AML-193 (cell line): Measurements from ENCODE around the gene CLN6.
A peak's percentile ranks its signal among the peaks of the same experiment; 100 is the strongest.

Source experiments
- DNase-seq, 2 experiments: peaks; one replicate each; lab custom pipeline; 2025; lab: John Stamatoyannopoulos, UW

CLN6 gene

DNA sequence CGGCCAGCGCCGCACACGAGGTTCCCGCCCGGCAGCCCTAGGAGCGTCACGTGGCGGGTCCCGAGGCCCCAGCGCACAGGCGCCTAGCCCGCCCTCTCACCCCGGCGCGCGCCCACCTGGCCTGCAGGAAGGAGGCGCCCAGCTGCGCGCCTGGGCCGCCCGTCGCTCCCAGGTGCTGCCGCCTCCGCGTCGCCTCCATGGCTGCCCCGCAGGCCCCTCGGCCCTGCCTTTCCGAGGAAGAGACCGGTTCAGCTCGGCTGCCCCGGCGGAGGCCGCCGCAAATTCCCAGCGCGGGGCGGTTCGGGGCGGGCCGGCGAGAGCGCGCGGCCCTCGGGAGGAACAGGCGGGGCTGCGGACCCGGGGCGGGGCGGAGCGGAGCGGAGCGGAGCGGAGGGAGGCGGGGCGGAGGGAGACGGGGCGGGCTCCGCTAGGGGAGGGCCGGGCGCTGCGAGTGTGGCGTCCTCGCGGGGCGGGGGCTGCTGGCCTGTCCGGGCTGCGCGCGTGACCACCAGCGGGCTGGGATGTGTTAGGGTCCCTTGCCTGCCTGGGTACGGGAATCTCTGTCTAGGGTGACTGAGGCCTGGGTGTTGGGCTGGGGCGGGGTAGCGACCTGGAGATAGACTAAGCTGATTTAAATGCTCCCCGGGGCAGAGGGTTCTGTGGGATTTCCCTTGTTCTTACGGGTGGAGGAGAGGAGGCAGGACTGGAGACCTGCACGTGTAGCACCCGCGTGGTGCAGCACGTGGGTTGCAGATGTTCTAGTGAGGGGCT is at the start of gene CLN6:
CLN6 (minus strand) TSS at position 343 of the 771 bp plus-strand sequence; CDS start at position 199, 144 bp downstream.
- peak; percentile 65 for DNase-seq

DNA sequence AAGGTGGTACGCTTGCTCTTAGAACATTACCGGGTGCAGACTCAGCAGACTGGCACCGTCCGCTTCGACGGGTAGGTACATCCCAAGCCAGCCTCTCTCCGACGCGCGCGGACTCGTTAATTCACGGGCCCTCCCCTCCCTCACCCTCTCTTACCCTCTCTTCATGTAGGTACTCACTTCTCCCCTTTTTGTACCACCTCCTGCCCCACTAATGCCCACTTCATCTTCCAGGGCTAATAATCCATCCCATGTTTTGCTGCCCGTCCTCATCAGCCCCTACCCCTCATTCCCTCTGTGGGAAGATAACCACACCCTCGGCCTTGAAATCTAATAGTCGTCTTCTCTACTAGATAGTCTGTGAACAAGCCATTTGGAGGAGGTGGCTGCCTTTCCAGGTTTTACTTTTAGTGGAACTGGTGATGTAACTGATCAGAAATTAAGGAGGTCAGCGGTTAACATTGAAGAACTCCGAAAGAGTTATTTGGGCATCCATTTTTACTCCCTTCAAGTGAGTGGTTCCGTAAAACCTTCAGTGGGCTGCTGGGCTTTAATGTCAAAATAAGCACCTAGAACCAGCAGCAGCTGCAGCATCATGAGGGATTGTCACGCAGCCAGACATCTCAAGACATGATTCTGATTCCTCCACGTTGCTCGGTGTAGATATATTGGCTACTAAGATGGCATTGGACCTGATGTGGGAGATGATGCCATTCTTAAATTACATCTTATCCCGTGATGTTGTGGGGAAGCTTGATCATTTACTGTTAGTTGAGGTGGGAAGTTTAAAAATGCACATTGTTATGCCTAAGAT is 49.3 kb upstream of the CLN6 start:
- no peak for DNase-seq

DNA sequence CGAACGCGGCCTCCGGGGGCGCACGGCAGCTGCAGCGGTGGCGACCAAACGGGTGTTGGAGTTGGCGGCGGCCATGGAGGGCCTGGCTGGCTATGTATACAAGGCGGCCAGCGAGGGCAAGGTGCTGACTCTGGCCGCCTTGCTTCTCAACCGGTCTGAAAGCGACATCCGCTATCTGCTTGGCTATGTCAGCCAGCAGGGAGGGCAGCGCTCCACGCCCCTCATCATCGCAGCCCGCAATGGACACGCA is 48.7 kb upstream of the CLN6 start:
- DNase-seq: no peak

DNA sequence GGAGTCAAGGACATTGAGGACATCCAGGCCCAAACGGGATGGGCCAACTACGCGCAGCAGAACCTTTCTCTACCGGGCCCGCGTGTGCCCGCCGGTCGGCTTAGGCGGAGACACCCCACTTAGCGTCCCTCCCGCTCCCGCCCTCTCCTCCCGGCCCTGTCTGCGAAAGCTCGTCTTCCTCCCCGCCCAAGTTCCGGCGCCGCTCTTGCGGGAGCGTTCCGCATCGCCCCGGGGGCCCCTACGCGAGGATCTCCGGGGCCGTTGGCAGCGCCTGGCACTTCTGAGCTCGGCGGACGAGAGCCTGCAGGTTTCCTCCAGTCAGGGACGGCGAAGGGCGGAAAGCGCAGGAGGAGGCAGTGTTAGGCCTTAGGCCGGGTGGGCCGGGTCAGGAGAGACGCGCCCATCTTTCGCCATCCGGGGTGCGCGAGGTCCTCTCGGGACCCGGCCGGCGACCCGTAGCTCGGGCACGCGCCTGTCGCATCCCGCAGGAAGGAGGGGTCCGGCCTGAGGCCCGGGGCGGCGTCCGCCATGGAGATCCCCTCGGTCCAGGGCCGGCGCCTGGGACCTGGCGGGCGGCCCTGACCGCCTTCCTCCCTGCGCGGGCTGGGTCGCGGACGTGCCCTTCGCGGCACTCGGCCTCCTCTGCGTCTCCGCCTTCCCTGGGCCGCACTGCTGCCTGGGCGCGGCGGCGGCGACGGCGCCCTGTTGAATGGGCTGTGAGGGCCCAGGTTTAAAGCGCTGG is 48.2 kb upstream of the CLN6 start, which contains the start of gene FEM1B:
FEM1B (plus strand) TSS at position 143 of the 742 bp plus-strand sequence. CDS start 673 bp downstream, outside the sequence.
- DNase-seq: peak; percentile 79 to 87

DNA sequence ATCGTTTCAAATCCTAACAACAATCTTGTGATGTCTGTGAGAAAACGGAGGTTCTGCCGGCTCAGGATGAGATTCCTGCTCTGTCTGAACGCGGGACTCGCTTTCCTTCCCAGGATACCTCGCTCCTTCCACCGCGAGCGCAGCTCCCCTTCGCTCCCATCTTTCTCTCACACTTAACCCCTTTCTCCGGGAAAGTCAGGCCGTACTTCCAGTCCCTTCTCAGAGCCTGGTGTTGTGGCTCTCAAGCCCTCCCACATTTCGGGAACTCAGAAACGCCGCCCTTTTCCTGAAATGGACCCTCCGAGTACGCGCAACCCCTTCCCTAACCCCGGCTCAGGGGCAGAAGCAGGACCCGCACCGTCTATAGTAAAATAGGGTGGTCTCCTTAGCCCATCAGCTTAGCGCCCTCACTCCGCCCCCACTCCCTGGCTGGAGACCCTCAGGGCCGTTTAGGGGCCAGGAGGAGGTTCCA is 47.6 kb upstream of the CLN6 start:
- peak in 1 of 2 experiments; percentile 33 for DNase-seq

DNA sequence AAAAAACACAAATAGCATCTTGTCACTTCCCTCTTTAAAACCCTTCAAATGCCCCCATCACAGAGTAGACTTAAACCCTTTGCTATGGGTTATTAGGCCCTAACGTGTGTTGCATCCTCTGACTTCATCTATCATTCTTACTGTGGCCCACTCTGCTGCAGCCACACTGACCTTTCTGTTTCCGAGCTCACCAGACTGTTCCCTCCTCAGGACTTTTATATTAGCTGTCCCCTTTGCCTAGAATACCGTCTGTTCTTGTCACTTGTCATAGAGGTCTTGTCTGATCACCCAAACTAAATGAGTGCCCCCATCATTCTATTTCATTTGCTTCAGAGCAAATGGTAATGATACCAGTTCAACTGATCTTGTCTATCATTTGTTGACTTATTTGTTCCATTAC is 47.1 kb upstream of the CLN6 start:
- no peak for DNase-seq

DNA sequence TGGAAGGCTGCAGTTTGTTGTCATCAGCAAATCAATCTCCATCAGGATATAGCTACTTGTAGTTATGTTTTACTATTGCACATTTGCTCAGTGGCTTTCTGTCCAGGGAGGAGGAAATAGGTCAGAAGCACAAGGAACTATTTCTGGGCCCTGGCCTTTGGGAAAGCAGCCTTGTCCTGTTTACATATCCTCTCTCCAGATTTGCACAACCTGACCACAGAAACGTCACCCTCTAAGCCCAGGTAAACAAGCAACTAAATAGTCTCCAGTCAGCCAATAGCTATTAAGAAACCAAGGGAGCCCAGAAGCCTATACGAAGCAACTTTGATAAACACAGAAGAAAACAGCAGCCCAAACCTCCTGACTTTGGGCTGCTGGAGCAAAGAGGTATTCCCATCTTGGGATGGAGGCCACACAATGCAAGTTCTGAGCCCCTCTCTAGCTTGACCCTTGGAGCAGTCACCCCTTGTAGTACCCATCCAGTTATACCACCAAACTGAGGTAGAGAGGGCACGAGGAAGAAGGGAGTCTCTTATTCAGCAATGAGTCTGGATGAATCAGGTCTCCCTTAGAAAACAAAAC is 45.7 kb upstream of the CLN6 start:
- no peak for DNase-seq

DNA sequence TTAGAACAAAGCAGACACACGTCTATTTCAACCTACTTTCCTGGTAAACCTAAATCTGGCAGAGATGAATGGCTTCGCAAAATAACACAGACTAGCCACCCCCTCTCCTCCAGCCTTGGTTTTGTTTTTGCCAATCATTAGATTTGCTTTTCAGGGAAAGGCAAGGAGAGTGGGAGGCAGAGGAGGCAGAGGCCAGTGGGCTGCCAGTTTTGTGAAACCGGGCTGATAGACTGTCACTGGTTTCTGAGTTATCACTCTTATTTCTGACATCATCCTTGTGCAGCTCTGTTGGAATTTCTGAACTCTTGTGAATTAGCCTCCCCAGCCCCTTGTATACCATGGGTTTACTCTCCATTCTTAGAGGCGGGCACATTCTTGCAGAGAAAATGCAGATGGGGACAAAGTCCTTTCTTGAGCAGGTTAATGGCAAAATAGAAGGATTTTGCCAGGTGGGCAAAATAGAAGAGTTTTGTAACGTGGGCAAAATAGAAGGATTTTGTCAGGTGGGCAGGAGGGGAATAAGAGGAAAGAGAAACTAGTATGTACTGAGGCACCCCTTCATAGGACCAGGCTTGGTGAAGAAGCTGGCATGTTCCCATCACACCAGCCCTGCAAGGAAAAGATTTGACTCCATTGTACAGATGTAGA is 44.8 kb upstream of the CLN6 start:
- no peak for DNase-seq

DNA sequence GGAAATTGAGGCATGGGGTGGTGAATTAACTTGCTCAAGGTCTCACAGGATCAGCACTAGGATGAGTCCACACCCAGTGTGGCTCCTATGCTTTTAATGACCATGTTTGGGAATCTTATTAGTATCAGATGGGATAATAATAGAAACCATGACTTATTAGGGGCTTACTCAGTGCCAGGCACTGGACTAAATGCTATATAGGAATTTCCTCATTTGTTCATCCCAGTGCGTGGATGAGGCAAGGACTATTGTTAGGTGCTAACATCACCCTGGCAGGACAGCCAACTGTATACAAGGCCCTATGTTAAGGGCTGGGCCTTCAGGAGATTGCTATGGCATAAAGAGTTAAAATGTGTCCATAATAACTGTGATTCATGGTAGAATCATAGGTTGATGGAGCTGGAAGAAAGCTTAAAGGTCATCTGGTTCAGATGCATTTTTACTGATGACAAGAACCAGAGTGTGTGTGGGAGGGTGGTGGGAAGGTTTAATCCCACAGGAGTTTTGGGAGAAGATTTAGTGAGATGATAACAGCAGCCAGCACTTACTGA is 43.3 kb upstream of the CLN6 start:
- DNase-seq: no peak

DNA sequence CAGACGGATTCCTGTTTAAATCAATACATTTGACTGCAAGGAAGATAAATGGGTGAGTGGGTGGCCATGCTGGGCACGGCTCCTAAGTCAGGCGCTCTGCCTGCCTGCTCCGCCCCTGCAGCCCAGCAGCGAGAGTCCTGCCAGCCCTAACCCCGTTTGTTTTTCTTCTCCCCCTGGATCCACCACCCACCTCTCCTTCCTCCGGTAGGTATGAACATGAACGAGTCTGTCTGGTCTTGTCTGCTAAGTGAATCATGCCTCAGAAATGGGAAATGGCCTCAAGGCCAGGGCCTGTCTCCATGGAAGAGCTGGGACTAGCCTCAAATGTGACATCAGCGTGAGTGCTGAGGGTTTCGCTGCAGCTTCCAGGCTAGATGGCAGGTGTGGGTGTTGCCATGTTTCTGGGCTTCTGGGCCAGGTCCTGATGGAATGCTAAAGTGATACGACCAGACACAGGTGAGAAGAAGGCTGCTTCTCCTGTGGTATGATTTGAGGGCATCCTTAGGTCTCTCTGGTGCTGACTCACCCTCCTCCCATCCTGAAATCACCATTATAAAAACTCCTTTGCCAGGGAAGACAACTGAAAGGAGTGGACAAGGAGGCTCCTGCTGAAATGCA is 42.4 kb upstream of the CLN6 start:
- no peak for DNase-seq

DNA sequence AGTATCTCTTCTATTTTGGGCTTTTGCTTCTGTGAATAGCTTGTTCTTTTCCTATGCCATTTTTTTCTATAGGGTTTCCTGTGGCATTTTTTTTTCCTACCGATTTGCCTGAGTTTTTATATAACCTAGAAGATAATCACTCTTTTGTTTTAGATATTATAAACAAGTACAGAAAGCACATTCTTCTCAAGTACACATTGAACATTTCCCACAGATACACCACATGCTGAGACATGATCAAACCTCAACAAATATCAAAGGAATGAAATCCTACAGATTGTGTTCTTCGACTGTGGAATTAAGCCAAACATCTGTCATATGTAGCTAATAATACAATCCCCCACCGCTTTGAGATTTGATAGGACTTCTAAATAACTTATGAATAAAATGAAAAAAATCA is 38.9 kb upstream of the CLN6 start:
- no peak for DNase-seq

DNA sequence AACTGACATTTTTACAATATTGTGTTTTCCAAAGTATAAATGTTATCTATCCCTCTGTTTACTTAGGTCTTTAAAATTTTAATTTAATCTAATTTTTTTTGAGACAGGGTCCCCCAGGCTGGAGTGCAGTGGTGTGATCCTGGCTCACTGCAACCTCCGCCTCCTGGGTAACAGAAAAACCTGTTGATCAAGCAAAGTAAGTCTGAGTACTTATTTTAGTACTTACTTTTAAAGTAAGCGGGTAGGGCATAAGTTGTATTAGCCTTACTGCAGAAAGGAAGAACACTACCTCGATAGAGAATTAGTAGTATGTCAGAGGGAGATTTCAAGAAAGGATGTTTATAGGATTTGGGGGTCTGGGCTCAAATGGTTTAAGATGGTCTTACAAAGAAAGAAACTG is 36.1 kb upstream of the CLN6 start:
- DNase-seq: no peak

DNA sequence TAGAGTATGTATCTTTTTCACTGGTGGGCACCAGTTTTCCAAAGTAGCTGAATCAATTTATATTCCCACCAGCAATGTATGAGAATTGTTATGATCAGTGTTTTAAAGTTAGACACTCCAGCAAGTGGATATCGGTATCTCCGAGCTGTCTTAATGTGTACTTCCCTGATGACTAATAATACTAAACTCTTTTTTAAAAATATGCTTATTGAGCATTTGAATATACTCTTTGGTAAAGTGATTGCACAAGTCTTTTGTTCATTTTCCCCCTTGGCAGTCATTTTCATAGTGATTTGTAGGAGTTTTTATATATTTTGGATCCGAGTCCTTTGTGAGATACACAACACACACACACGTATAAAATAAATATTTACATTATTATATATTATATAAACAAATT is 35.6 kb upstream of the CLN6 start:
- DNase-seq: no peak

DNA sequence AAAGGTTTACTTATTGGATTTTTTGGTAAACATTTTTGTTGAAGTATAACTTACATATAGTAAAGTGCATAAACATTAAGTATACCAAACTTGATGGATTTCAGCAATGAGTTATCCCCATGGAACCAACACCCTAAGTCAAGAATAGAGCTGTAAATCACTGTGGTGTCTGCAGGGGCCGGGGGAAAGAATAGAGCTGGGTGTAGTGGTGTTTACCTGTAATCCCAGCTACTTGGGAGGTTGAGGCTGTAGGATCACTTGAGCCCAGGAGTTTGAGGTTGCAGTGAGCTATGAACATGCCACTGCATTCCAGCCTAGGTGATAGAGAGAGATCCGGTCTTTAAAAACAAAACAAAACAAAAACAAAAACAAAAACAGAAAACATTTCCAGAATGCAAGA is 34.8 kb upstream of the CLN6 start:
- DNase-seq: no peak

DNA sequence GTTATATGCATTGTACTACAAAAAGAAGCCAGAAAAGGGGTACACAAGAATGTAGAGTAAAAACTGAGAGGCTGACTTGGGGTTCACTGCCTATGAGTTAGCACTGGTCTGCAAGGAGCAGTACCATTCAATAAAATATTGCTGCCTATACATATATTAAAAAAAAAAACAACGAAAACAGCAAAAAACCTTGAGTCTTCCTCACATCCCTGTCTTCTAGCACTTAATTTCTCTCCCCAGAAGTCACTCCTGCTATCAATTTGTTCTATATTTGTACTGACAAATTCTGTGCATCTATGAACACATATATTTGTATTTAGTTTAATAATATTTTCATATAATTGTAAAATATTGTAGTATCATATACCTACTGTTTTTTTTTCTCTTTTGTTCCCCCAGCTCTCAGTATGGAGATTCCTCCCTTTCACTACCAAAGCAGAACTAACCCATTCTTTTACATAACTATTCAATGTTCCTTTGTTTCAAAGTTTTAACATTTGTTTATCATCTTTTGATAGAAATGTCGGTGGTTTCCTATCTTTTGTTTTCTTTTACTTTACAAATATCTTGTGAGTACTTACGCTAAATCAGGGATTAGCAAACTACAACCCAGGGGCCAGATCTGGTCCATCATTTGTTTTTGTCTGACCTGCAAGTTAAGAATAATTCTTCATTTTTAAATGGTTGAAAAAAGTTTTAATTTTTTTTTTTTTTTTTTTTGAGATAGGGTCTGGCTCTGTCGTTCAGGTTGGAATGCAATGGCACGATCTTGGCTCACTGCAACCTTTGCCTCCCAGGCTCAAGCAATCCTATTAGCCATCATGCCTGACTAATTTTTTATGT is 33.2 kb upstream of the CLN6 start:
- no peak for DNase-seq

DNA sequence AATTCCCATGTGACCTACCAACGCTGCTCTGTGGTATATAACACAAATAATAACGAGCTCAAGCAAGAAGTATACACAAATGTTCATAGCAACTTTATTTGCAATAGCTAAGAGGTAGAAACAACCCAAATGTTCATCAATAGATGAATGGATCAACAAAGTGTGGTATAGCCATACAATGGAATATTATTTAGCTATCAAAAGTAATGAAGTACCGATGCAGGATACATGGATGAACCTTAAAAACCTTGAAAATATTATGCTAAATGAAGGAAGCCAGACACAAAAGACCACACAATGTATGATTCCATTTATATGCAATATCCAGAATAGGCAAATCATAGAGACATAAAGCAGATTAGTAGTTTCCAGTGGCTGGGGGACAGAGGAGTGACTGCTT is 32.5 kb upstream of the CLN6 start:
- no peak for DNase-seq

DNA sequence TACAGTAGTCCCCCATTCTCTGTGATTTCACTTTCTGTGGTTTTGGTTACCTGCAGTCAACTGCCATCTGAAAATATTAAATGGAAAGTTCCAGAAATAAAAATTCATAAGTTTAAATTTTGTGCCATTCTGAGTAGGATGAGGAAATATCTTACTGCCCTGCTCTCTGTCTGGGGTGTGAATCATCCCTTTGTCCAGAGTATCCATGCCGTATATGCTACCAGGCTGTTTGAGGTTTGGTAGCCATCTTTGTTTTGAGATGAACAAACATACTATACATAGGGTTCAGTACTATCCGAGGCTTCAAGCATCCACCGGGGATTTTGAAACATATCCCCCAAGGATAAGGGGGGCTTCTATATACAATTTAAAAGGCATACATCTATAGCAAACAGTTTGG is 31.7 kb upstream of the CLN6 start:
- no peak for DNase-seq

DNA sequence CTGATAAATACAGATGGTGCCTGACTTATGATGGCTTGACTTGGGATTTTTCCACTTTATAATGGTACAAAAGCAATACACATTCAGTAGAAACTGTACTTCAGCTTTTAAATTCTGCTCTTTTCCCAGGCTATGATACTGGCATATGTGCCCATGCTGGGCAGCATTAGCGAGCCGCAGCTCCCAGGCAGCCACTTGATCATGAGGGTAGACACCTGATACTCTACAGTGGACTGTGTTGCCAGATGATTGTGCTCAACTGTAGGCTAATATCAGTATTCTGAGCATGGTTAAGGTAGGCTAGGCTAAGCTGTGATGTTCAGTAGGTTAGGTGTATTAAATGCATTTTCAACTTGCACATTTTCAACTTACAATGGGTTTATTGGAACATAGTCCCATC is 30.4 kb upstream of the CLN6 start:
- no peak for DNase-seq

DNA sequence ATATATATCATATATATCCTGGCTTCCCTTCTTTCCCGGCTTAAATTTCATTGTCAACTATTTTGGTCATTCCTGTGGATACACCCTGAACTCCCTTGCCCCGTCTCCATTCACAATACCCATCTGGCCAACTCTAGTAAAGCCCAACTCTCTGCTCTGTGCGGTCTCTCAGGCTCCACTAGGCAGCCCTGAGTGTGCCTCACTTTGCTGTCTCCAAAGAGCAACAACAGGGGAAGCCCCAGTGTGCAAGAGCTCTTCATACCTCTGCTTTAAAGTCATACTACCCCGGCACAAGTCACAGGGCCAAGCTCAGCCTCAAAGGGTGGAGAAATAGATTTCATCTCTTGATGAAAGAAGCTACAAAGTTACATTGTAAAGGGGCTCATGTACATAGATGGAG is 29.2 kb upstream of the CLN6 start:
- no peak for DNase-seq
